HG03139 (cell line): Measurements from ENCODE around the gene HELB.

Experiments
- ATAC-seq: cut with Tn5 transposase; IDR thresholded peaks from one replicate; pipeline ENCODE4 v1.9.1; 2021; ENCODE audit not compliant: unreplicated experiment

The HELB gene

GRCh38 chr12:66359300-66359699 lies 57.0 kb downstream of the HELB start:
- ATAC-seq, result no peak

- ATAC-seq, result no peak
Observed at GRCh38 chr12:66361703-66362102, 59.4 kb downstream of the HELB start.

DNA sequence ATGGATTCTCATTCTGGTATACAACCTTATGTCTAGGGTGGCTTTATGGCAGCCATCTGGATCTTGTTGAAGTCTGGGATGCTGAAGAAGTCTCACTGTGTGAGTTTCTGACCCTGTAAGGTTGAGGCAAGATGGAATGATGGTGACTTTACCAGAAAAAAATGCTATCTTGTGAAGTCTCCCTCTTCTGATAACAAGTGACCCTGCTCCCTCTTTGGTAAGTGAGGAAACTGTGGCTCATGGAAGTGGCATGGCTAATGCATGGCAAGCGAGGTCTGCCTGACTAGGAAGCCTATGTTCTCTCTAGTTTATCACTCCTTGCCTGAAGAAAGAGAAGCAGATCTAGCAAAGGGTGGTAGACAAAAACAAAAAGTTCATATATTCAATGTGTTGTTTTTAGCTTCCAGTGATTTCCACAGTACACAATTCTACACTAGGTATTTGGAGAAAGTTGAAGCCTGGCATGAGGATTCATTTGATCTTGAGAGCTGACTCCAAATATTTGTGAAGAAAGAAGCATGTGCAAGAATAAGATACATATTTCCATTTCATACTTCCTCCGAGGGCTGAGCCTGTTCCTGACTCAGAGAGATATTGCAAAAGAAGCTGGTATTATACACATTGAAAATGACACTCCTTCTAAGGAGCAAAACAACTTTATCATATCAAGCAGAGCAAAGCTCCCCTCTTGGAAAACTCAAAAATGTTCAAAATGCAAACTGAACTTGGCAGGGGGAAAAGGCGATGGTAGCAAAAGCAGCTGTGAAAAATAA lies 63.6 kb downstream of the HELB start:
- no peak for ATAC-seq

DNA sequence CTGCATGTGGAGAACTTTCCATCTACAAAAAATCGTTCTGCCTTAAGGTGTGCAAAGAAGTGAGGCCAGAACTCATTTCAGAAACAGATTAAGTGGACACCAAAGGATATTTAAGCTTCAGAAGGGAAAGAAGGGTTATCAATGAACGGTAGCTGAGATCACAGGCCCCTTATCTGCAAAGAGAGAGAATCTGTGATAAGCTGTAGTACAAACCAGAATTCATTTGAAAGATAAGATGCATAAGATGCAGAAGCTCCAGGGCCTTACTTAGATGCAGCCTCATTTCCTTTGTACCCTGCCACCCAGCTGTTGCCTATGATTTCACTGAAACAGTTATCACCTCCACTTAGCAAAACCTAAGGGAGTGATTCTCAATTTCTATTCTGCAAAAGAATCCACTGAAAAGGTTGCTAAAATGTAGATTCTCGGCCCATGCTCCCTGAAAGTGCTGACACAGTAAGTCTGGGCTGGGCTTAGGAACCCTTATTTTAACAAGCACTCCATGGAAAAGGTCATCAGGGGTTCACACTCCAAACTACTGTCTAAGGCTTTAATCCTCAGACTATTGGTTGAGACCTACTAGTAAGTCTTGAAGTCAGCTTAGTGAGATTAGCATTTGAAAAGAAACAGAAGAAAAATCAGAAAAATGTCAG lies 64.8 kb downstream of the HELB start:
- no peak for ATAC-seq

DNA sequence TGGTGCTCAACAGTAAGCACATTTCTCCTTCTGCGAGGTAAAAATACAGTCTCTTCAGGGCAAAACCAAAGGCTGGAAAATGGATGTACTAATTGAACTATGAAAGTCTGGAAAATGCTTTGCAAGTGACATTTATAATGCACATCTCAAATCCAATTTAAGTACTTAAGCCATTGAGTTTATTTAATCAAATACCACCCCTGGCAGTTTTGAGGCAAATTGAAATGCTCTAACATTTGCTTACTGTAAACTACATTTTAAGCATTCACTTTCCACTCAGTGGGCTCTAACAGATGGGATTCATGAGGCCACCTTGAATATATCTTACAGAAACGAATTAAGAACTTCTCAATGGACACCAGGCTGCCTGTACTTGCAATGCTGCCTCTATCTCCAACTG lies 69.7 kb downstream of the HELB start:
- no peak for ATAC-seq

DNA sequence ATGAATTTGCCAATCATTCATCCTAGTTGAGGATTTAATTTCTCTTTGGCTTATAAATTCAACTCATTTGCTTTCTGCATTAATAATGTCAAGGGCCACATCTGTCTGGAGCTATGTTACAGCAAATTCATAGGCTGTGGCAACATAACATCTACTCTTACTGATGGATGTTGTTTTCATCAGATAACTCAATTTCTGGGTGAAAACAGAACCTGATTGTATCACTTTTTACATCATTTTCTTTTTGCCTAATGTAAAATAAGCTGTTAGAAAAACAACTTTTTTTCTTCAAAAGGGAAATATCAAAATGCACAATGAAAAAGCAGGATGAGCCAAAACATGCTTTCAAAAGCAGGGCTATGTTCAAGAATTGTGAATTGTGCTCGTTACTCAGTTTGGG lies 73.3 kb downstream of the HELB start:
- no peak for ATAC-seq

DNA sequence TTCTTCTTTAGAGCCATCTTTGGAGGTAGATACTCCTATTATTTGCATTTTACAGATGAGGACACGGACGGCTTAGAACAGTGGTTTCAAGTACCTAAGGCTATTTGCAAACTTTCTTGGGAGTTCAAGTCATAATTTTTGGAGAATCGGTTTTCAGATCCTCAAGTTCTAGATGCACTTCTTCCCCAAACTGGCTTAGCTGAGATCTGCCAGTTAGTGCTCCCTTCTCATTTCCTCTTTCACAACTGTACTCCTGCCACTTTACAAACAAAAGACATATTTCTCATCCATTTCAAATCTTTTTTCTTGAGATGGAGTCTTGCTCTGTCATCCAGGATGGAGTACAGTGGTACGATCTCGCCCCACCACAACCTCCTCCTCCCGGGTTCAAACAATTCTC lies 77.3 kb downstream of the HELB start:
- ATAC-seq, result no peak

- no peak for ATAC-seq
Observed at GRCh38 chr12:66380769-66381535, 78.7 kb downstream of the HELB start.

GRCh38 chr12:66387117-66387516 lies 84.8 kb downstream of the HELB start:
- no peak for ATAC-seq
